ENCODE results near the gene ENTPD6. TPM values are rescaled to one million over a fixed set of nuclear protein-coding genes. Genes with fewer than 3 reads are reported as not detected.
"Not testable (repeated sequence)": the region's sequence is repeated elsewhere in the genome, so short reads cannot be mapped to it uniquely, and the experiment has no call there.

ENTPD6 gene
- polyA plus RNA-seq, 3 donors, result 36.2 to 120 (median 47.0) TPM

DNA sequence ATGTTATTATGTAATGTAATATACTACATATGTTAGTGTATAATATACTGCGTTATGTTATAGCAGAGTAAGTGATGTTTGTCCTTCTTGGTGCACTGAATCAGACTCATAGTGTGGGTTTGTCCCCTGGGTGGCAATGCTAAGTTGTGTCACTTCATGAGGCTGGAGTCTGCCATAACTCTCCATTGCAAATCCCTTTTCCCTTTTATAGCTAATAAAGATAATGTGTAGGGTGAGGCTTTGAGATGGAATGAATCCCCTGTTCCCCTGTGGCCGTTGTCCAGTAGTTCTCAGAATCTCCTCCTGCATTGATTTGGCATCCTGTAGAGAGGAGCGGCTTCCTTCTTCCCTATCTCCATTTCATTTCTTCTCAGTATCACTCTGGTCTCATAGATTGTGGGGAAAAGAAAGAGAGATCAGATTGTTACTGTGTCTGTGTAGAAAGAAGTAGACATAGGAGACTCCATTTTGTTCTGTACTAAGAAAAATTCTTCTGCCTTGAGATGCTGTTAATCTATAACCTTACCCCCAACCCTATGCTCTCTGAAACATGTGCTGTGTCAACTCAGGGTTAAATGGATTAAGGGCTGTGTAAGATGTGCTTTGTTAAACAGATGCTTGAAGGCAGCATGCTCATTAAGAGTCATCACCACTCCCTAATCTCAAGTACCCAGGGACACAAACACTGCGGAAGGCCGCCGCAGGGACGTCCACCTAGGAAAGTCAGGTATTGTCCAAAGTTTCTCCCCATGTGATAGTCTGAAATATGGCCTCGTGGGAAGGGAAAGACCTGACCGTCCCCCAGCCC, 45.5 kb downstream of the ENTPD6 start:
- no CpG with 5 or more reads among the region's 9 CpGs for WGBS (ENCODE audit: insufficient coverage)
- H3K27ac ChIP-seq (ENCODE audit: low read depth in 1 of 2, low read length in 2 of 2); H3K27me3 ChIP-seq (ENCODE audit: control insufficient read depth in 2 of 2, insufficient read depth in 2 of 2, low read length in 2 of 2); H3K27ac Mint-ChIP-seq; H3K4me3 Mint-ChIP-seq; H3K9me3 Mint-ChIP-seq; H3K36me3 Mint-ChIP-seq; H3K4me2 ChIP-seq (replicated peaks; ENCODE audit: extremely low read depth, low read length, poor library complexity, severe bottlenecking); H3K4me3 ChIP-seq (replicated peaks in 1 of 3; ENCODE audit: low read depth in 2 of 3, low read length in 3 of 3); H3K9ac ChIP-seq (ENCODE audit: insufficient read depth, low read length, poor library complexity, severe bottlenecking); H4K20me1 ChIP-seq (ENCODE audit: insufficient read depth, low read length); H2AFZ ChIP-seq (ENCODE audit: insufficient read depth, low read depth, low read length, poor library complexity, severe bottlenecking); H3K36me3 ChIP-seq (replicated peaks in 1 of 2; ENCODE audit: control insufficient read depth in 1 of 2, insufficient read depth in 2 of 2, low read length in 2 of 2); DNase-seq; H3K79me2 ChIP-seq (ENCODE audit: insufficient read depth, low read length); intact Hi-C loops (cut with micrococcal nuclease); H3K9me3 ChIP-seq (replicated peaks in 1 of 2; ENCODE audit: control insufficient read depth in 1 of 2, insufficient read depth in 1 of 2, low read length in 2 of 2): not testable (repeated sequence)
- peaks cover 25% of the 10 kb centered on the region for H3K4me1 Mint-ChIP-seq
- peaks cover 12 to 18% of the 10 kb centered on the region in 2 donors for H3K4me1 ChIP-seq (ENCODE audit: control insufficient read depth in 1 of 2, insufficient read depth in 2 of 2, low read length in 2 of 2)
- peaks cover 1 to 12% (median 10%) of the 10 kb centered on the region in 3 donors for H3K27me3 Mint-ChIP-seq (ENCODE audit: low read depth in 3 of 3)

DNA sequence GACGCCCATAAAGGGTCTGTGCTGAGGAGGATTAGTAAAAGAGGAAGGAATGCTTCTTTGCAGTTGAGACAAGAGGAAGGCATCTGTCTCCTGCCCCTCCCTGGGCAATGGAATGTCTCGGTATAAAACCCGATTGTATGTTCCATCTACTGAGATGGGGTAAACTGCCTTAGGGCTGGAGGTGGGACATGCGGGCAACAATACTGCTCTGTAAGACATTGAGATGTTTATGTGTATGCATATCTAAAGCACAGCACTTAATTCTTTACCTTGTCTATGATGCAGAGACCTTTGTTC, 46.1 kb downstream of the ENTPD6 start:
- H3K27me3 Mint-ChIP-seq (ENCODE audit: low read depth in 3 of 3), result peaks cover 2 to 17% (median 15%) of the 10 kb centered on the region in 3 donors
- H3K27ac Mint-ChIP-seq; H3K79me2 ChIP-seq (ENCODE audit: insufficient read depth, low read length); H3K4me2 ChIP-seq (replicated peaks; ENCODE audit: extremely low read depth, low read length, poor library complexity, severe bottlenecking); H3K36me3 Mint-ChIP-seq; H3K9me3 Mint-ChIP-seq; H3K4me3 Mint-ChIP-seq; H4K20me1 ChIP-seq (ENCODE audit: insufficient read depth, low read length); H3K4me3 ChIP-seq (replicated peaks in 1 of 3; ENCODE audit: low read depth in 2 of 3, low read length in 3 of 3); DNase-seq; intact Hi-C loops (cut with micrococcal nuclease); H3K9me3 ChIP-seq (replicated peaks in 1 of 2; ENCODE audit: control insufficient read depth in 1 of 2, insufficient read depth in 1 of 2, low read length in 2 of 2); H2AFZ ChIP-seq (ENCODE audit: insufficient read depth, low read depth, low read length, poor library complexity, severe bottlenecking); H3K9ac ChIP-seq (ENCODE audit: insufficient read depth, low read length, poor library complexity, severe bottlenecking); H3K27me3 ChIP-seq (ENCODE audit: control insufficient read depth in 2 of 2, insufficient read depth in 2 of 2, low read length in 2 of 2); H3K27ac ChIP-seq (ENCODE audit: low read depth in 1 of 2, low read length in 2 of 2); H3K36me3 ChIP-seq (replicated peaks in 1 of 2; ENCODE audit: control insufficient read depth in 1 of 2, insufficient read depth in 2 of 2, low read length in 2 of 2): not testable (repeated sequence)
- peaks cover 12 to 18% of the 10 kb centered on the region in 2 donors for H3K4me1 ChIP-seq (ENCODE audit: control insufficient read depth in 1 of 2, insufficient read depth in 2 of 2, low read length in 2 of 2)
- no CpG with 5 or more reads among the region's 4 CpGs for WGBS (ENCODE audit: insufficient coverage)
- peaks cover 26% of the 10 kb centered on the region for H3K4me1 Mint-ChIP-seq

DNA sequence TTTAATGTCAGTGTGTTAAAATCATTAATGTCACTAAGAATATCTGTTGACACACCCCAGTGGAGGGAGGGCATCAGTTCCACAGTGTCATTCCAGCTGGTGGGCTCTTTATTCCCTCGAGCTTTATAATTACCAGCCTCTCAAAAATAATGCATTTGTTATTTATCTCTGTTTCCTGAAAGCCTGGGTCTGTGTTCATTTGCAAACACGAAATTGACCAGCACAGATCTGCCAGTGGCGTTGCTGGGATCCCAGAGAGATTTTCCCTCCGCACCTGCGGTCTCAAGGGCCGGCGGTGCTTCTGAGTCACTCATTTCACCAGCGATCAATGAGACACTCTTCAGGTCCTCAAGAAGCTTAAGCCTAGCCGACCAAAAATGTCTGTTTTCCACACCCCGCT, 46.7 kb downstream of the ENTPD6 start:
- H3K79me2 ChIP-seq (ENCODE audit: insufficient read depth, low read length), result no peaks in the 10 kb centered on the region
- no peak overlapping the region for H3K27ac ChIP-seq (ENCODE audit: low read depth in 1 of 2, low read length in 2 of 2)
- Mint-ChIP-seq H3K9me3 (peaks cover 0 to 9% (median 5%) of the 10 kb centered on the region in 7 donors), H3K27ac (no peak overlapping the region), H3K4me3 (no peak overlapping the region), H3K4me1 (peaks cover 30% of the 10 kb centered on the region), H3K27me3 (ENCODE audit: low read depth in 3 of 3) (peaks cover 9 to 20% (median 20%) of the 10 kb centered on the region in 3 donors), H3K36me3 (peaks cover 0 to 7% of the 10 kb centered on the region in 2 donors)
- H3K4me1 ChIP-seq (ENCODE audit: control insufficient read depth in 1 of 2, insufficient read depth in 2 of 2, low read length in 2 of 2), result peaks cover 19 to 21% of the 10 kb centered on the region in 2 donors
- intact Hi-C loops (cut with micrococcal nuclease), result no loop called here
- TF ChIP-seq, protein P1, sequence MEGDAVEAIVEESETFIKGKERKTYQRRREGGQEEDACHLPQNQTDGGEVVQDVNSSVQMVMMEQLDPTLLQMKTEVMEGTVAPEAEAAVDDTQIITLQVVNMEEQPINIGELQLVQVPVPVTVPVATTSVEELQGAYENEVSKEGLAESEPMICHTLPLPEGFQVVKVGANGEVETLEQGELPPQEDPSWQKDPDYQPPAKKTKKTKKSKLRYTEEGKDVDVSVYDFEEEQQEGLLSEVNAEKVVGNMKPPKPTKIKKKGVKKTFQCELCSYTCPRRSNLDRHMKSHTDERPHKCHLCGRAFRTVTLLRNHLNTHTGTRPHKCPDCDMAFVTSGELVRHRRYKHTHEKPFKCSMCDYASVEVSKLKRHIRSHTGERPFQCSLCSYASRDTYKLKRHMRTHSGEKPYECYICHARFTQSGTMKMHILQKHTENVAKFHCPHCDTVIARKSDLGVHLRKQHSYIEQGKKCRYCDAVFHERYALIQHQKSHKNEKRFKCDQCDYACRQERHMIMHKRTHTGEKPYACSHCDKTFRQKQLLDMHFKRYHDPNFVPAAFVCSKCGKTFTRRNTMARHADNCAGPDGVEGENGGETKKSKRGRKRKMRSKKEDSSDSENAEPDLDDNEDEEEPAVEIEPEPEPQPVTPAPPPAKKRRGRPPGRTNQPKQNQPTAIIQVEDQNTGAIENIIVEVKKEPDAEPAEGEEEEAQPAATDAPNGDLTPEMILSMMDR (IDR thresholded peaks at IDR 0.05), result no peak
- DNase-seq, result no peak
- no peaks in the 10 kb centered on the region for H3K9me3 ChIP-seq (replicated peaks in 1 of 2; ENCODE audit: control insufficient read depth in 1 of 2, insufficient read depth in 1 of 2, low read length in 2 of 2)
- H3K36me3 ChIP-seq (replicated peaks in 1 of 2; ENCODE audit: control insufficient read depth in 1 of 2, insufficient read depth in 2 of 2, low read length in 2 of 2), result no peaks in the 10 kb centered on the region
- no peak overlapping the region for H3K4me3 ChIP-seq (replicated peaks in 1 of 3; ENCODE audit: low read depth in 2 of 3, low read length in 3 of 3)
- no peak overlapping the region for H3K4me2 ChIP-seq (replicated peaks; ENCODE audit: extremely low read depth, low read length, poor library complexity, severe bottlenecking)
- no peak overlapping the region for H2AFZ ChIP-seq (ENCODE audit: insufficient read depth, low read depth, low read length, poor library complexity, severe bottlenecking)
- H3K9ac ChIP-seq (ENCODE audit: insufficient read depth, low read length, poor library complexity, severe bottlenecking), result no peak overlapping the region
- no peaks in the 10 kb centered on the region for H4K20me1 ChIP-seq (ENCODE audit: insufficient read depth, low read length)
- H3K27me3 ChIP-seq (ENCODE audit: control insufficient read depth in 2 of 2, insufficient read depth in 2 of 2, low read length in 2 of 2), result peaks cover 0 to 2% of the 10 kb centered on the region in 2 donors
- 98% methylated on average over 10 of the region's 10 CpGs for WGBS (ENCODE audit: insufficient coverage)
